ENCODE results near the gene XBP1.

- TF ChIP-seq CTCF (IDR thresholded peaks at IDR 0.05) (no peak), POLR2A (IDR thresholded peaks at IDR 0.05) (no peak)
Observed at GRCh38 chr22:28795071-28795693, 5.2 kb downstream of the XBP1 start.

Measured in esophagus squamous epithelium (tissue), 4 donors.